Stomach (tissue), 4 donors: ENCODE results near the gene SLC35D2.

Experiments used
- POLR2AphosphoS5 ChIP-seq, 3 donors: sonication (generic); formaldehyde crosslinking; IDR thresholded peaks; one replicate each; pipeline ENCODE4 v1.6.1; 2016; ENCODE audit warnings: antibody characterized with exemption in 3 of 3
- TF ChIP-seq, protein P1 (sequence below), 7 experiments: fragments of 450-650 bp in 4 of 7; fragments of 200-600 bp in 3 of 7; sonication (generic) in 3 of 7; IDR thresholded peaks; one replicate each; pipeline ENCODE4 v1.5.1; 2016 to 2019; ENCODE audit warnings: antibody characterized with exemption in 7 of 7, control low read depth in 2 of 7, mild to moderate bottlenecking in 1 of 7

DNA sequence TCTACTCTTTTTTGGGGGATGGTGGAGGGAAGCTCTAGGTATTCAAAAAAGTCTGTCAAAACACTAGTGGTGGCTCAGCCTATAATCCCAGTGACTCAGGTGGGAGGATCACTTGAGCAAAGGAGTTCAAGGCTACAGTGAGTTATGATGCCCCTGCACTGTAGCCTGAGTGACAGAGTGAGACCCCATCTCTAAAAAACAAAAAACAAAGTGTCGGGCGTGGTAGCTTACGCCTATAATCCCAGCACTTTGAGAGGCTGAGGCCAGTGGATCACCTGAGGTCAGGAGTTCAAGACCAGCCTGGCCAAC is 15.8 kb upstream of the SLC35D2 start:
- TF ChIP-seq POLR2AphosphoS5 (IDR thresholded peaks at IDR 0.05): no peak
- TF ChIP-seq, protein P1, sequence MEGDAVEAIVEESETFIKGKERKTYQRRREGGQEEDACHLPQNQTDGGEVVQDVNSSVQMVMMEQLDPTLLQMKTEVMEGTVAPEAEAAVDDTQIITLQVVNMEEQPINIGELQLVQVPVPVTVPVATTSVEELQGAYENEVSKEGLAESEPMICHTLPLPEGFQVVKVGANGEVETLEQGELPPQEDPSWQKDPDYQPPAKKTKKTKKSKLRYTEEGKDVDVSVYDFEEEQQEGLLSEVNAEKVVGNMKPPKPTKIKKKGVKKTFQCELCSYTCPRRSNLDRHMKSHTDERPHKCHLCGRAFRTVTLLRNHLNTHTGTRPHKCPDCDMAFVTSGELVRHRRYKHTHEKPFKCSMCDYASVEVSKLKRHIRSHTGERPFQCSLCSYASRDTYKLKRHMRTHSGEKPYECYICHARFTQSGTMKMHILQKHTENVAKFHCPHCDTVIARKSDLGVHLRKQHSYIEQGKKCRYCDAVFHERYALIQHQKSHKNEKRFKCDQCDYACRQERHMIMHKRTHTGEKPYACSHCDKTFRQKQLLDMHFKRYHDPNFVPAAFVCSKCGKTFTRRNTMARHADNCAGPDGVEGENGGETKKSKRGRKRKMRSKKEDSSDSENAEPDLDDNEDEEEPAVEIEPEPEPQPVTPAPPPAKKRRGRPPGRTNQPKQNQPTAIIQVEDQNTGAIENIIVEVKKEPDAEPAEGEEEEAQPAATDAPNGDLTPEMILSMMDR (IDR thresholded peaks at IDR 0.05): no peak
